ENCODE results near the gene ALDH6A1. TPM values are rescaled to one million over a fixed set of nuclear protein-coding genes. Genes with fewer than 3 reads are reported as not detected.

Gene ALDH6A1
- total and polyA plus RNA-seq, 2 experiments from 2014 or later = 76.8 to 83.8 TPM

GRCh38 chr14:74083784-74084276, 423 bp downstream of the ALDH6A1 start:
- Histone ChIP-seq H3K4me1 (ENCODE audit: insufficient read depth) (peaks cover 9% of the 10 kb centered on the region), H3K9me3 (ENCODE audit: low read depth) (no peaks in the 10 kb centered on the region), H3K36me3 (replicated peaks; ENCODE audit: insufficient read depth, low read depth) (no peaks in the 10 kb centered on the region), H3K79me2 (peaks cover 40% of the 10 kb centered on the region), H3K27me3 (no peaks in the 10 kb centered on the region), H3K9me2 (replicated peaks; ENCODE audit: insufficient read depth) (no peaks in the 10 kb centered on the region), H3K4me3 (peak overlapping the region; percentile 9), H4K20me1 (ENCODE audit: insufficient read depth, poor library complexity, severe bottlenecking) (no peaks in the 10 kb centered on the region), H3K27ac (peak overlapping the region; percentile 77), H2AFZ (peak overlapping the region; percentile 3), H3K4me2 (peak overlapping the region; percentile 89)
- no peak for TF ChIP-seq EZH2phosphoT487 (IDR thresholded peaks at IDR 0.05; ENCODE audit: low read depth, severe bottlenecking, unreplicated experiment)
- no peak for TF ChIP-seq EZH2 (IDR thresholded peaks at IDR 0.05; ENCODE audit: borderline replicate concordance)
- TF ChIP-seq, protein P1, sequence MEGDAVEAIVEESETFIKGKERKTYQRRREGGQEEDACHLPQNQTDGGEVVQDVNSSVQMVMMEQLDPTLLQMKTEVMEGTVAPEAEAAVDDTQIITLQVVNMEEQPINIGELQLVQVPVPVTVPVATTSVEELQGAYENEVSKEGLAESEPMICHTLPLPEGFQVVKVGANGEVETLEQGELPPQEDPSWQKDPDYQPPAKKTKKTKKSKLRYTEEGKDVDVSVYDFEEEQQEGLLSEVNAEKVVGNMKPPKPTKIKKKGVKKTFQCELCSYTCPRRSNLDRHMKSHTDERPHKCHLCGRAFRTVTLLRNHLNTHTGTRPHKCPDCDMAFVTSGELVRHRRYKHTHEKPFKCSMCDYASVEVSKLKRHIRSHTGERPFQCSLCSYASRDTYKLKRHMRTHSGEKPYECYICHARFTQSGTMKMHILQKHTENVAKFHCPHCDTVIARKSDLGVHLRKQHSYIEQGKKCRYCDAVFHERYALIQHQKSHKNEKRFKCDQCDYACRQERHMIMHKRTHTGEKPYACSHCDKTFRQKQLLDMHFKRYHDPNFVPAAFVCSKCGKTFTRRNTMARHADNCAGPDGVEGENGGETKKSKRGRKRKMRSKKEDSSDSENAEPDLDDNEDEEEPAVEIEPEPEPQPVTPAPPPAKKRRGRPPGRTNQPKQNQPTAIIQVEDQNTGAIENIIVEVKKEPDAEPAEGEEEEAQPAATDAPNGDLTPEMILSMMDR (IDR thresholded peaks at IDR 0.05; ENCODE audit: poor library complexity) = no peak
- DNase-seq (ENCODE audit: low spot score) = peak; percentile 50
- 3% methylated on average over 15 of the region's 15 CpGs for WGBS (ENCODE audit: low lambda C conversion rate, missing lambda C conversion rate)

DNA sequence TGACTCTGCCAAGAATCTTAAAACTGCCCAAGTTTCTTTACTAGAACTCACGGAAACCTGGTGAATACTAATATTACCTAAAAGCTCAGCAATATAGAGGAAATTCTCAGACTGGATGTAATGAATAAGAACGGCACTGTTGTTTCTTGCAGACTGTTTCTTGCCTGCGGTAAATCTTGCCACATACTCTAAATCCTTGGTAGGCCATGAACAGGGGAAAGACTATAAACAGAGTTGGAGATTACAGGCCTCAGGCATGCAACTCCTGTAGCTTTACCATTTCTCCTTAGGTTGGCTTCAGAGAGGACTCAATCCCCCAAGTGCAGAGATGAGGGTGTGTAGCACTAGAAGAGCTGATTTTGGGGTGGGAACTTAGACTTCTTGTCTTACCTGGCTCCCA, 1.1 kb downstream of the ALDH6A1 start:
- Histone ChIP-seq H3K9me2 (replicated peaks; ENCODE audit: insufficient read depth) (no peaks in the 10 kb centered on the region), H3K27ac (peak overlapping the region; percentile 77), H3K79me2 (peaks cover 33% of the 10 kb centered on the region), H3K9me3 (ENCODE audit: low read depth) (no peaks in the 10 kb centered on the region), H3K4me2 (peak overlapping the region; percentile 89), H3K4me1 (ENCODE audit: insufficient read depth) (peaks cover 9% of the 10 kb centered on the region), H3K27me3 (no peaks in the 10 kb centered on the region), H3K36me3 (replicated peaks; ENCODE audit: insufficient read depth, low read depth) (no peaks in the 10 kb centered on the region), H2AFZ (peak overlapping the region; percentile 3), H3K4me3 (peak overlapping the region; percentile 9), H4K20me1 (ENCODE audit: insufficient read depth, poor library complexity, severe bottlenecking) (no peaks in the 10 kb centered on the region)
- 60% methylated on average over 3 of the region's 3 CpGs for WGBS (ENCODE audit: low lambda C conversion rate, missing lambda C conversion rate)
- peak; percentile 26 for DNase-seq (ENCODE audit: low spot score)
- TF ChIP-seq EZH2phosphoT487 (IDR thresholded peaks at IDR 0.05; ENCODE audit: low read depth, severe bottlenecking, unreplicated experiment) (no peak), EZH2 (IDR thresholded peaks at IDR 0.05; ENCODE audit: borderline replicate concordance) (no peak)
- TF ChIP-seq, protein P1 (IDR thresholded peaks at IDR 0.05; ENCODE audit: poor library complexity) = no peak

- Histone ChIP-seq H3K9me3 (ENCODE audit: low read depth) (no peaks in the 10 kb centered on the region), H2AFZ (no peak overlapping the region), H3K79me2 (peaks cover 19% of the 10 kb centered on the region), H3K4me3 (no peak overlapping the region), H3K36me3 (replicated peaks; ENCODE audit: insufficient read depth, low read depth) (no peaks in the 10 kb centered on the region), H3K4me2 (no peak overlapping the region), H4K20me1 (ENCODE audit: insufficient read depth, poor library complexity, severe bottlenecking) (no peaks in the 10 kb centered on the region), H3K27ac (no peak overlapping the region), H3K9me2 (replicated peaks; ENCODE audit: insufficient read depth) (no peaks in the 10 kb centered on the region), H3K27me3 (no peaks in the 10 kb centered on the region), H3K4me1 (ENCODE audit: insufficient read depth) (peaks cover 7% of the 10 kb centered on the region)
- WGBS (ENCODE audit: low lambda C conversion rate, missing lambda C conversion rate) = 100% methylated on average over 3 of the region's 3 CpGs
- DNase-seq (ENCODE audit: low spot score) = no peak
- TF ChIP-seq, protein P1 (IDR thresholded peaks at IDR 0.05; ENCODE audit: poor library complexity) = no peak
- no peak for TF ChIP-seq EZH2phosphoT487 (IDR thresholded peaks at IDR 0.05; ENCODE audit: low read depth, severe bottlenecking, unreplicated experiment)
- no peak for TF ChIP-seq EZH2 (IDR thresholded peaks at IDR 0.05; ENCODE audit: borderline replicate concordance)
Measured at GRCh38 chr14:74081491-74081890, 2.8 kb downstream of the ALDH6A1 start.

Measured in hepatocyte (in vitro differentiated cells).